ENCODE measurements around the gene IQSEC1. TPM values are rescaled to one million over a fixed set of nuclear protein-coding genes. Genes with fewer than 3 reads are reported as not detected.

Gene IQSEC1
- total and polyA plus RNA-seq, 10 of the 15 experiments (the other 5 are each of a cell fraction or from before 2014, with no cell fraction given): 0.92 to 55.2 (median 8.5) TPM

GRCh38 chr3:12994607-12995388 lies 78.4 kb downstream of the IQSEC1 start (continued):
- TF ChIP-seq MXI1 (IDR thresholded peaks at IDR 0.05; ENCODE audit: low read depth, low read length) (peak; percentile 78), ZNF384 (IDR thresholded peaks at IDR 0.05; ENCODE audit: borderline replicate concordance, low read depth, low read length) (no peak), SREBF1 (IDR thresholded peaks at IDR 0.05; ENCODE audit: low read length) (no peak), JUND (IDR thresholded peaks at IDR 0.05; ENCODE audit: low read depth, low read length) (0 out of 2 replicates have a peak, but pooled peaks have one; percentile 28), CREB1 (IDR thresholded peaks at IDR 0.05; ENCODE audit: low read depth) (0 out of 2 replicates have a peak, but pooled peaks have one; percentile 50), DPF2 (IDR thresholded peaks at IDR 0.05) (peak; percentile 63; the same call in 1 of the 2 replicates), ZNF207 (IDR thresholded peaks at IDR 0.05; ENCODE audit: borderline replicate concordance) (0 out of 2 replicates have a peak, but pooled peaks have one; percentile 30), HCFC1 (IDR thresholded peaks at IDR 0.05; ENCODE audit: low read length) (0 out of 2 replicates have a peak, but pooled peaks have one; percentile 24), NFYA (IDR thresholded peaks at IDR 0.05; ENCODE audit: borderline replicate concordance, low read depth, low read length) (no peak), IRF4 (IDR thresholded peaks at IDR 0.05; ENCODE audit: low read depth, low read length) (0 out of 2 replicates have a peak, but pooled peaks have one; percentile 15), CHD2 (IDR thresholded peaks at IDR 0.05; ENCODE audit: borderline replicate concordance, low read depth, low read length) (0 out of 2 replicates have a peak, but pooled peaks have one; percentile 32), RCOR1 (conservative IDR thresholded peaks at IDR 0.05; ENCODE audit: low read depth, low read length) (0 out of 2 replicates have a peak, but pooled peaks have one; percentile 33), ATF7 (IDR thresholded peaks at IDR 0.05; ENCODE audit: low read depth) (peak; percentile 87), RUNX3 (IDR thresholded peaks at IDR 0.05; ENCODE audit: low read length) (no peak), IKZF2 (IDR thresholded peaks at IDR 0.05) (peak; percentile 50 to 59; a peak in 3 of 4 replicates), IKZF1 (conservative IDR thresholded peaks at IDR 0.05) (peak; percentile 83), ELK1 (IDR thresholded peaks at IDR 0.05; ENCODE audit: low read depth, low read length) (peak; percentile 66; the same call in 1 of the 2 replicates), NFYB (IDR thresholded peaks at IDR 0.05; ENCODE audit: insufficient read depth, low read depth, low read length) (no peak), MLLT1 (IDR thresholded peaks at IDR 0.05) (no peak), WRNIP1 (IDR thresholded peaks at IDR 0.05; ENCODE audit: borderline replicate concordance, low read depth, low read length) (0 out of 2 replicates have a peak, but pooled peaks have one; percentile 92), ZNF687 (IDR thresholded peaks at IDR 0.05) (peak; percentile 81), CBX5 (IDR thresholded peaks at IDR 0.05; ENCODE audit: low read depth) (no peak), KAT2A (conservative IDR thresholded peaks at IDR 0.05; ENCODE audit: control insufficient read depth, low read depth, low read length) (no peak)

Data from GM12878 (cell line).